ENCODE data around the gene DHRS12.

GRCh38 chr13:51818781-51819511, 15.0 kb upstream of the DHRS12 start:
- TF ChIP-seq, protein P1, sequence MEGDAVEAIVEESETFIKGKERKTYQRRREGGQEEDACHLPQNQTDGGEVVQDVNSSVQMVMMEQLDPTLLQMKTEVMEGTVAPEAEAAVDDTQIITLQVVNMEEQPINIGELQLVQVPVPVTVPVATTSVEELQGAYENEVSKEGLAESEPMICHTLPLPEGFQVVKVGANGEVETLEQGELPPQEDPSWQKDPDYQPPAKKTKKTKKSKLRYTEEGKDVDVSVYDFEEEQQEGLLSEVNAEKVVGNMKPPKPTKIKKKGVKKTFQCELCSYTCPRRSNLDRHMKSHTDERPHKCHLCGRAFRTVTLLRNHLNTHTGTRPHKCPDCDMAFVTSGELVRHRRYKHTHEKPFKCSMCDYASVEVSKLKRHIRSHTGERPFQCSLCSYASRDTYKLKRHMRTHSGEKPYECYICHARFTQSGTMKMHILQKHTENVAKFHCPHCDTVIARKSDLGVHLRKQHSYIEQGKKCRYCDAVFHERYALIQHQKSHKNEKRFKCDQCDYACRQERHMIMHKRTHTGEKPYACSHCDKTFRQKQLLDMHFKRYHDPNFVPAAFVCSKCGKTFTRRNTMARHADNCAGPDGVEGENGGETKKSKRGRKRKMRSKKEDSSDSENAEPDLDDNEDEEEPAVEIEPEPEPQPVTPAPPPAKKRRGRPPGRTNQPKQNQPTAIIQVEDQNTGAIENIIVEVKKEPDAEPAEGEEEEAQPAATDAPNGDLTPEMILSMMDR (IDR thresholded peaks at IDR 0.05) = no peak
- no peak for TF ChIP-seq POLR2A (IDR thresholded peaks at IDR 0.05)

Data from Peyer's patch (tissue), 4 donors.